ENCODE measurements around the gene TEX26. TPM values are rescaled to one million over a fixed set of nuclear protein-coding genes. Genes with fewer than 3 reads are reported as not detected.

Gene TEX26
- total RNA-seq, 5 donors from 2014 or later (not counting 1 experiment from before 2014, with no cell fraction given): not detected

- Histone ChIP-seq H3K4me1 (ENCODE audit: control insufficient read depth in 1 of 2, extremely low read depth in 1 of 2, insufficient read depth in 2 of 2, low read length in 2 of 2) (no peaks in the 10 kb centered on the region), H3K27me3 (replicated peaks in 1 of 2; ENCODE audit: control insufficient read depth in 2 of 2, extremely low read depth in 1 of 2, insufficient read depth in 2 of 2, low read length in 1 of 2) (no peaks in the 10 kb centered on the region), H3K27ac (ENCODE audit: low read length) (no peak overlapping the region), H3K36me3 (ENCODE audit: control insufficient read depth in 2 of 2, extremely low read depth in 1 of 2, insufficient read depth in 1 of 2, low read length in 1 of 2) (no peaks in the 10 kb centered on the region), H3K9me3 (no peaks in the 10 kb centered on the region), H3K4me3 (ENCODE audit: control insufficient read depth in 1 of 2, extremely low read depth in 1 of 2, low read length in 1 of 2) (no peak overlapping the region)
- H3K4me1 Mint-ChIP-seq: no peaks in the 10 kb centered on the region
- no CpG with 5 or more reads among the region's 3 CpGs for WGBS (ENCODE audit: insufficient coverage)
- H3K27me3 Mint-ChIP-seq: peaks cover 10 to 21% of the 10 kb centered on the region in 2 donors
- DNase-seq: no peak
- ChIA-PET POLR2A (no interaction called here), CTCF (no interaction called here)
- H3K4me3 Mint-ChIP-seq: no peak overlapping the region
- ATAC-seq (replicated peaks in 1 of 4): no peak
- H3K9me3 Mint-ChIP-seq: peaks cover 0 to 21% (median 12%) of the 10 kb centered on the region in 3 donors
- no peaks in the 10 kb centered on the region for H3K36me3 Mint-ChIP-seq
- no peak overlapping the region for H3K27ac Mint-ChIP-seq
Observed at GRCh38 chr13:30943881-30944280, 11.4 kb downstream of the TEX26 start.

DNA sequence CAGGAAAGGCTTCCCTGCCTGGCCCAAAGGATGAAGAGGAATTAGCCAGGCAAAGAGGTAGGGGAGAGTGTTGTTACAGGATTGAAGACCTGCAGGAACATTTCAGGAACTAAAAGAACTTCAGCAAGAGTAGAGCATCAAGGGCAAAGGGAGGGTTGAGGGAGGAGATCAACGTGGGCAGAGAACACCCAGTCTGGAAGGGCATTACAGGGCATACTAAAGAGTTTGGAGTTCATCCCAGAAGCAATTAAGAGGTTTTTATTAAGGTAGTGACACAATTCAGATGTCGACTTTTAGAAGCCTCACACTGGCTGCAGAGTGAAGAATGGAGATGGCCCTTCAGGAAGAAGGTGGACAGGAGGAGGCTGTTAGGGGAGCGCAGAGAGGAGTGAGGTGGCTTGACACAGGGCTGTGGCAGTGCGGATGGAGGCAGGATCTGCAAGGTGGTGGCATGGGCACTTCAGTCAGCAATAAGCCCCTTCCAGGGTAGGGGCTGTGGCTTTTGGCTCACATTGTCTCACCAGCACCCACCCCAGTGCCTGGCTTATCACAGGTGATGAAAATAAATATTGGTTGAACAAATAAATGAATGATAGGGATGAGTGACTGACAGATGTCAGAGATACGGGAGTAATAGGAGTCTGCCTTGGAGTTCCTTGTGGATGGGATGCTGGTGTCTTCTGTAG lies 24.9 kb downstream of the TEX26 start:
- H3K4me1 ChIP-seq (ENCODE audit: control insufficient read depth in 1 of 2, extremely low read depth in 1 of 2, insufficient read depth in 2 of 2, low read length in 2 of 2): no peaks in the 10 kb centered on the region
- H3K4me3 ChIP-seq (ENCODE audit: control insufficient read depth in 1 of 2, extremely low read depth in 1 of 2, low read length in 1 of 2): no peak overlapping the region
- ATAC-seq (replicated peaks in 1 of 4): no peak
- DNase-seq: no peak
- POLR2A ChIA-PET: no interaction called here
- no peak overlapping the region for H3K27ac ChIP-seq (ENCODE audit: low read length)
- no peaks in the 10 kb centered on the region for H3K9me3 ChIP-seq
- Mint-ChIP-seq H3K27ac (no peak overlapping the region), H3K9me3 (peaks cover 13 to 17% (median 13%) of the 10 kb centered on the region in 3 donors), H3K36me3 (no peaks in the 10 kb centered on the region), H3K27me3 (peaks cover 38 to 47% of the 10 kb centered on the region in 2 donors), H3K4me3 (no peak overlapping the region), H3K4me1 (no peaks in the 10 kb centered on the region)
- 79% methylated on average over 3 of the region's 5 CpGs for WGBS (ENCODE audit: insufficient coverage)
- CTCF ChIA-PET: no interaction called here
- no peaks in the 10 kb centered on the region for H3K36me3 ChIP-seq (ENCODE audit: control insufficient read depth in 2 of 2, extremely low read depth in 1 of 2, insufficient read depth in 1 of 2, low read length in 1 of 2)
- H3K27me3 ChIP-seq (replicated peaks in 1 of 2; ENCODE audit: control insufficient read depth in 2 of 2, extremely low read depth in 1 of 2, insufficient read depth in 2 of 2, low read length in 1 of 2): peaks cover 0 to 14% of the 10 kb centered on the region in 2 experiments

DNA sequence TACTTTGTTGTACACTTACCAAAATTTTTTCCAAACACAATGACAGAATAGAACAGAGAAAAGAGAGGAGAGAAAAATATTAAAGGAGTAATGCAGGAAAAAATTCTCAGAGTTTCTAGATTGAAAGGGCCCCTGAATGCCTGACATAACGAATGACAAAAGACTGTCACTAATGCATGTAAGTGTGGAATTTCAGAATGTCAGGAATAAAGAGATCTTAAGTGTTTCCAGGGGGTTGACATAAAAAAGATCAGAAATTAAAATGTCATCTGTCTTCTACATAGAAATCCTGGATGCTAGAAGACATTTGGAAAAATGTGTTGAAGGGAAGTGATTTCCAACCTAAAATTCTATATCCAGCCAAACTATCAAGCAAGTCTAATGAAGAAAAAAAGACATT lies 27.2 kb downstream of the TEX26 start:
- Mint-ChIP-seq H3K36me3 (no peaks in the 10 kb centered on the region), H3K9me3 (peaks cover 13 to 17% (median 13%) of the 10 kb centered on the region in 3 donors), H3K27me3 (peaks cover 46 to 49% of the 10 kb centered on the region in 2 donors), H3K4me1 (no peaks in the 10 kb centered on the region), H3K27ac (no peak overlapping the region), H3K4me3 (no peak overlapping the region)
- no peaks in the 10 kb centered on the region for H3K4me1 ChIP-seq (ENCODE audit: control insufficient read depth in 1 of 2, extremely low read depth in 1 of 2, insufficient read depth in 2 of 2, low read length in 2 of 2)
- DNase-seq (no peak), ATAC-seq (replicated peaks in 1 of 4) (no peak)
- no peaks in the 10 kb centered on the region for H3K9me3 ChIP-seq
- H3K27me3 ChIP-seq (replicated peaks in 1 of 2; ENCODE audit: control insufficient read depth in 2 of 2, extremely low read depth in 1 of 2, insufficient read depth in 2 of 2, low read length in 1 of 2): peaks cover 0 to 14% of the 10 kb centered on the region in 2 experiments
- H3K27ac ChIP-seq (ENCODE audit: low read length): no peak overlapping the region
- no peaks in the 10 kb centered on the region for H3K36me3 ChIP-seq (ENCODE audit: control insufficient read depth in 2 of 2, extremely low read depth in 1 of 2, insufficient read depth in 1 of 2, low read length in 1 of 2)
- ChIA-PET POLR2A (interaction anchor here in 1 of 2 donors (0.6 kb wide), 1 partner anchor 97 kb away, joined by 3 read pairs; no protein-coding TSS in a partner anchor), CTCF (no interaction called here)
- 25% methylated on average over 1 of the region's 1 CpG for WGBS (ENCODE audit: insufficient coverage)
- H3K4me3 ChIP-seq (ENCODE audit: control insufficient read depth in 1 of 2, extremely low read depth in 1 of 2, low read length in 1 of 2): no peak overlapping the region

GRCh38 chr13:30963791-30964190 lies 31.3 kb downstream of the TEX26 start:
- H3K4me1 Mint-ChIP-seq: no peaks in the 10 kb centered on the region
- CTCF ChIA-PET: no interaction called here

GRCh38 chr13:30965380-30965779 lies 32.9 kb downstream of the TEX26 start:
- no peaks in the 10 kb centered on the region for H3K4me1 ChIP-seq (ENCODE audit: control insufficient read depth in 1 of 2, extremely low read depth in 1 of 2, insufficient read depth in 2 of 2, low read length in 2 of 2)
- peaks cover 41% of the 10 kb centered on the region in 2 donors for H3K27me3 Mint-ChIP-seq
- WGBS (ENCODE audit: insufficient coverage): no CpG with 5 or more reads among the region's 1 CpG
- H3K27ac Mint-ChIP-seq: no peak overlapping the region
- H3K4me3 Mint-ChIP-seq: no peak overlapping the region
- ATAC-seq (replicated peaks in 1 of 4): no peak
- no peak overlapping the region for H3K27ac ChIP-seq (ENCODE audit: low read length)
- POLR2A ChIA-PET: no interaction called here
- no peaks in the 10 kb centered on the region for H3K36me3 Mint-ChIP-seq
- H3K27me3 ChIP-seq (replicated peaks in 1 of 2; ENCODE audit: control insufficient read depth in 2 of 2, extremely low read depth in 1 of 2, insufficient read depth in 2 of 2, low read length in 1 of 2): peaks cover 0 to 10% of the 10 kb centered on the region in 2 experiments
- no peaks in the 10 kb centered on the region for H3K36me3 ChIP-seq (ENCODE audit: control insufficient read depth in 2 of 2, extremely low read depth in 1 of 2, insufficient read depth in 1 of 2, low read length in 1 of 2)
- H3K9me3 ChIP-seq: no peaks in the 10 kb centered on the region
- DNase-seq: no peak
- CTCF ChIA-PET: no interaction called here
- no peaks in the 10 kb centered on the region for H3K9me3 Mint-ChIP-seq
- H3K4me1 Mint-ChIP-seq: no peaks in the 10 kb centered on the region
- H3K4me3 ChIP-seq (ENCODE audit: control insufficient read depth in 1 of 2, extremely low read depth in 1 of 2, low read length in 1 of 2): no peak overlapping the region

More at GRCh38 chr13:30963791-30964190, 31.3 kb downstream of the TEX26 start:
- H3K36me3 ChIP-seq (ENCODE audit: control insufficient read depth in 2 of 2, extremely low read depth in 1 of 2, insufficient read depth in 1 of 2, low read length in 1 of 2): no peaks in the 10 kb centered on the region
- H3K4me1 ChIP-seq (ENCODE audit: control insufficient read depth in 1 of 2, extremely low read depth in 1 of 2, insufficient read depth in 2 of 2, low read length in 2 of 2): no peaks in the 10 kb centered on the region
- H3K27me3 ChIP-seq (replicated peaks in 1 of 2; ENCODE audit: control insufficient read depth in 2 of 2, extremely low read depth in 1 of 2, insufficient read depth in 2 of 2, low read length in 1 of 2): peaks cover 0 to 10% of the 10 kb centered on the region in 2 experiments
- no peaks in the 10 kb centered on the region for H3K9me3 ChIP-seq
- Mint-ChIP-seq H3K27me3 (peaks cover 36 to 38% of the 10 kb centered on the region in 2 donors), H3K27ac (no peak overlapping the region), H3K36me3 (no peaks in the 10 kb centered on the region), H3K4me3 (no peak overlapping the region), H3K9me3 (peaks cover 0 to 12% (median 6%) of the 10 kb centered on the region in 3 donors)
- WGBS (ENCODE audit: insufficient coverage): 75% methylated on average over 5 of the region's 5 CpGs
- H3K27ac ChIP-seq (ENCODE audit: low read length): no peak overlapping the region
- no peak for ATAC-seq (replicated peaks in 1 of 4)
- POLR2A ChIA-PET: no interaction called here
- no peak overlapping the region for H3K4me3 ChIP-seq (ENCODE audit: control insufficient read depth in 1 of 2, extremely low read depth in 1 of 2, low read length in 1 of 2)
- no peak for DNase-seq

- peaks cover 44 to 49% of the 10 kb centered on the region in 2 donors for H3K27me3 Mint-ChIP-seq
- ChIA-PET CTCF (interaction anchor here in 1 of 2 donors (0.7 kb wide), 1 partner anchor 1161 kb away, joined by 4 read pairs; no protein-coding TSS in a partner anchor), POLR2A (interaction anchor here in 1 of 2 donors (0.6 to 0.7 kb wide), 2 partner anchors 9 to 53 kb away, joined by 3 to 7 read pairs; no protein-coding TSS in a partner anchor)
- Histone ChIP-seq H3K27me3 (replicated peaks in 1 of 2; ENCODE audit: control insufficient read depth in 2 of 2, extremely low read depth in 1 of 2, insufficient read depth in 2 of 2, low read length in 1 of 2) (peaks cover 0 to 13% of the 10 kb centered on the region in 2 experiments), H3K27ac (ENCODE audit: low read length) (no peak overlapping the region), H3K36me3 (ENCODE audit: control insufficient read depth in 2 of 2, extremely low read depth in 1 of 2, insufficient read depth in 1 of 2, low read length in 1 of 2) (no peaks in the 10 kb centered on the region), H3K4me1 (ENCODE audit: control insufficient read depth in 1 of 2, extremely low read depth in 1 of 2, insufficient read depth in 2 of 2, low read length in 2 of 2) (no peaks in the 10 kb centered on the region), H3K4me3 (ENCODE audit: control insufficient read depth in 1 of 2, extremely low read depth in 1 of 2, low read length in 1 of 2) (no peak overlapping the region), H3K9me3 (no peaks in the 10 kb centered on the region)
- H3K9me3 Mint-ChIP-seq: no peaks in the 10 kb centered on the region
- no peaks in the 10 kb centered on the region for H3K36me3 Mint-ChIP-seq
- DNase-seq (no peak), ATAC-seq (replicated peaks in 1 of 4) (no peak)
- no peak overlapping the region for H3K27ac Mint-ChIP-seq
- H3K4me3 Mint-ChIP-seq: no peak overlapping the region
- 60% methylated on average over 2 of the region's 3 CpGs for whole genome bisulfite sequencing (ENCODE audit: insufficient coverage)
- H3K4me1 Mint-ChIP-seq: no peaks in the 10 kb centered on the region
Observed at GRCh38 chr13:30966101-30966500, 33.6 kb downstream of the TEX26 start.

All from T-cell (primary cell).